ENCODE data around the gene SLC22A17.

The SLC22A17 gene

DNA sequence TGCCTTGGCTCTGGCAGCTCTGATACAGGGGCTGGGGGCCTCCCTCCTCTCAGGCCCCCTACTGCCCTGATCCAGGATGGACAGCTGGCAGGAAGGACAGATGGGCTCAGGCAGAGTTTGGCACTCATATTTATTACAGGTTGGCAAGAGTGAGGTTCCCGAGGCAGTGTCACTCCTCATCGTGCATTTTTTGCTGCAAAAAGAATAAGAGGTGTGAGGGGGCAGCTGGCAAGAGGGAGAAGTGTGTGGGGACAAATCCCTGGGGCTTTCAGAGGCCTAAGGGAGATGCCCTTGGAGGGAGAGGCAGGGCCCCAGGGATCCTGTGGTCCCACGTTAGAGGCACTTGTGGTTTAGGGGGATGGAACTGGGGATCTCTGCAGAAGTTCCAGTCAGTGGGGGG, 29.2 kb upstream of the SLC22A17 start:
- DNase-seq (ENCODE audit: low read depth) = no peak

DNA sequence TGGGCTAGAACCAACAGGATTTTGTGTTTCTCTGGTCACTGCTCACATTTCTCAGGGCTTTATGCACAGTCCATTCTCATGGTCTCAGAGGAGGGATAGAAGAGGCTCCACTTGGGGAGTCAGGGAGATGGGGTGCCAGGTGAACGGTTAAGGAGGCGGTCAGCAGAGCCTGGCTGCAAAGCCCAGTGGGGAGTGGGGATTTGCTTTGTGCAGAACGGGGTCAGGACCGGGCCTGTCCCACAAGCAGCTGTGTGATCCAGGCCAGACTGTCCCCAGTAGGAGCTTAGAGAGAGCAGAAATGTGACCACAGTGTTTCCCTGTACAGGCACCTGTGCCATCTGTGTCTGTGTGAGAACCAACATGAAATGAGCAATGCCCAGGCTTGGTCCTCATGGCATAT, 28.3 kb upstream of the SLC22A17 start:
- no peak for DNase-seq (ENCODE audit: low read depth)

DNA sequence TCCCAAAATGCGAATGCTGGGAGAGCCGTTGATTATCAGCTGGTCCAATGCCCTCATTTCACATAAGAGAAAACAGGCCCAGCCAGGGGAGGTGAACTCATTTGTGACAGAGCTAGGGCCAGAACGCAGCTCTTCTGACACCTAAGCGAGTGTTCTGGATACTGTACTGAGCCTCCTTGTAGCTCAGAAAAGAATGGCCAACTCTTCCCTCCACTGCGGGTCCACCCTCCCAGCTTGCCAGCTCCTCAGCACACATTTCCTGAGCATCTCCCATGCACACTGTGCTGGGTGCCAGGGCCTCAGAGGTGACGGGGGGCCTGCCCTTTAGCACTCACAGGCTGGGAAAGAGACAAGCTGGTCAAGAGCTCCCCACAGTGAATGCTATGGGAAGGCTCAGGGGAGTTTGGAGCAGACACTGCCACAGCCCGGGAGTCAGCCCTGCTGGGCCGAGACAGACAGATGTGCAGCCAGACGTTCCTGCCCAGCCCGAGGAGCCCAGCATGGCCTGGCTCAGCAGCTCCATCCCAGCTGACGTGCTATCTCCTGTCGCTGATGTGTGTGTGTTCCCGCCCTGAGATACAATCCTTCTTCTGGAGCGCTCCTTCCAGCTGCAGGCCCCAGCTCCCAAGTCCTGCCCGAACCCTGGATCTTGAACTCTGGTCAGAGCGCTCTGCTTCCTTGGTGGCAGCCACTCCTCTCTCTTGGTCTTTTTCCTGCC, 27.7 kb upstream of the SLC22A17 start:
- DNase-seq (ENCODE audit: low read depth) = no peak

DNA sequence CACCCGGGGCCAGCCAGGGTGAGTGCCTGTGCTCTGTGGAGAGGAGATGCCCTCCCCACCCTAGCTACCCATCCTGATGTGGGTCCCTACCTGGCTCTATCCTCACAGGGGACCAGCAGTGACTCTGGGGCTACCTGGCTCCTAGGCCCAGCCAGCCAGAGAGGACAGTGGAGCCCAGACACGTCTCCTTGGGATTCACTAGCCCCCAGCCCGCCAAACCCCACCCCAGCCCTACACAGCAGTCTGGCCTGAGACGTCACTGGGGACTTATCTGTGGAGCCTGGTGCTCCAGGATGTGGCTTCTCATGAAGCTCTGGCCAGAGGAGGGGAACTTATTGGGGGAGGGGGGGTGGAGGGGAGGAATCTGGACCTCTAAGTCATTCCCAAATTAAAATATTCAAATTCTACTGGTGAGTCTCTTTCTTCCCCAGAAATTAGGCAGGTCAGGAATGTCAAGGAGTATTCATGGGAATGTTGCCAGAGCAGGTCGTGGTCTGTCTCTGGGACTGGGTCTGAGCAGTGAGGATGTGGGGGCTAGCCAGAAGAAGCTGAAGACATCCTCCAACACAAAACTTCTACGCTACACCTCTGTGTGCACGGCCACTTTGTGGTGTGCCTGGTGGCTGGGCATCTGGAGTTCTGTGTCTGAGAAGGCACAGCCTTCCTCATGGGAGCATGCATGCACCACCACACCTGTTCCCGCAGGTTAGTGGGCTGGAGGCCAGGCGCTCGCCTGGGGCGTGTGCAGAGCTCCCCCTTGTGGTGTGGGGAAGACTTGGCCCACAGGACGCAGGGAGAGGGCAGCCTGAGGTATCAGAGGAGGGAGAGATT, 26.9 kb upstream of the SLC22A17 start:
- DNase-seq (ENCODE audit: low read depth) = peak; percentile 56

DNA sequence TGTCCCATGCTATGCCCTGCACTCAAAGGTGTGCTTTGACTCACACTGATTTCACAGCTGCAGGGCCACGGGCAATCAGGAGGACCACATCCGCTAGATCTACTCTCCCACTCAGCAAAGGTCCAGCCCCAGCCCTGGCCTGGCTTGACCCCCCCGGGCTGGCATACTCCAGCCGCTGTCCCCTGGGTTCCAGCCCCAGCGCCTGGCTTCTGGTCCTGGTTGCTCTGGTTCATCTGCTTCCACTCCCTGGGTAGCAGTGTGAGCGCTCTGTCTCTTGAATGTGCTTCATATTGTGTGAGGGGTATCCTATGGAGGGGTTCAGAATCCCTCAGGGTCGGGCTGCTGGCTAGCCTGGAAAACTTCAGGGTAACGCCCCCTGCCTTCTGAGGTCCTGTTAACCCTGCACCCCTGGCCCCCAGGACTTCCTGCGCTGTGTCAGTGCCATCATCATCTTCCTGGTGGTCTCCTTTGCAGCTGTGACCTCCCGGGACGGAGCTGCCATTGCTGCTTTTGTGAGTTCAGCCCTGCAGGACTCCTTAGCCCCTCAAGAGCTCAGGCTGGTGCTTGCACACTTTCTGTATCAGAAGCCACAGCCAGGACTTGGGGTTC, 26.0 kb upstream of the SLC22A17 start:
- no peak for DNase-seq (ENCODE audit: low read depth)

DNA sequence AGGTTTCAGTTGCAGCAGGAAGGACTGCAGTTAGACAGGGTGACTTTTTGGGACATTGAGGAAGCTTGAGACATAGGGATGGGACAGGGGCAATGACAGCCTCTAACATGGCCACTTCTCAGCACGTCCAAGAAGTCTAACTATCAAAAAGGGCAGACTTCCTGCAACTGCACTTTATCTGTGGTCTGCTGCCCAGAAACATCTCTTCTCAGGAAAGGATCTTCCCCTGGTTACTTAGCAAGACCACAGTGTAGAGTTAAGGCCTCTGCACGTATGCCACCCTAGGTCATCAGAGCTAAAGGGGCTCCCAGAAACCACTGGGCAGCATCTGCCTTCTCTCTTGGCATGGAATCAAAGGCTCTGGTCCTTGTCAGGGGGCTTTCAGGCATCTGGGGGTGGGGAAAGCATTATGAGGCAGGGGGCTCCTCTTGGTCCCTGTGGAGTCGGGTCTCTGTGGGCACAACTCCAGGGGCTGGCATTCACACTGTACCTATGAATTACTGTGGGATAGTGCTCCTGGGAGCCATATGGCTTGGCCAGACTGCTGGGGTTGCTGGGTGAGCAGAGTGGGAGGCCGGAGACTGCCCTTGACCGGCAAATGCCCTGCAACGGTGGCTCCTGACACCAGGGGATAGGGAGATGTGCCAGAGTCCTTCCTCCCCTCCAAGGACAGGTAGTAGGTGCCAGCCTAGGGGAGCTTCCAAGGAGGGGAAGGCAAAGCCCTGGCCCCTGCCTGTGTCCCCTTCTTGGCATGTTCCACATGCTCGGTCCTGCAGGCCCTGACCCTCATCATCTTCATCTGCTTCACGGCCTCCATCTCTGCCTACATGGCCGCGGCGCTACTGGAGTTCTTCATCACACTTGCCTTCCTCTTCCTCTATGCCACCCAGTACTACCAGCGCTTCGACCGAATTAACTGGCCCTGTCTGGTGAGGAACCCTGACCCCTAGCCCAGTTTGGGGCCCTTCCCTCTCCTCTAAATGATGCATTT, 25.2 kb upstream of the SLC22A17 start:
- DNase-seq (ENCODE audit: low read depth) = no peak

DNA sequence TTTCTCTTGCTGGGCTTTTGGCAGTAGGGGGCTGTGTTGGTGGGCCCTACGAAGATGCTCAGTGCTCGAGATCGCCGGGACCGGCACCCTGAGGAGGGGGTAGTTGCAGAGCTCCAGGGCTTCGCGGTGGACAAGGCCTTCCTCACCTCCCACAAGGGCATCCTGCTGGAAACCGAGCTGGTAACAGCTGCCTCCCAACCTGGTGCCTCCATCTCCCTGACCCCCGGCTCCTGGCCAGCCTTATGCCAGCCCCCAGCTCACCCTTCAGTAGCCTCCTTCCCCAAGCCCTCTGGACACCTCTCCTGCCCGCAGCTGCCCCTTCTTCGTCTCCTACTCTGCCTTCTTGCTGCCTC, 24.5 kb upstream of the SLC22A17 start:
- DNase-seq (ENCODE audit: low read depth) = no peak

DNA sequence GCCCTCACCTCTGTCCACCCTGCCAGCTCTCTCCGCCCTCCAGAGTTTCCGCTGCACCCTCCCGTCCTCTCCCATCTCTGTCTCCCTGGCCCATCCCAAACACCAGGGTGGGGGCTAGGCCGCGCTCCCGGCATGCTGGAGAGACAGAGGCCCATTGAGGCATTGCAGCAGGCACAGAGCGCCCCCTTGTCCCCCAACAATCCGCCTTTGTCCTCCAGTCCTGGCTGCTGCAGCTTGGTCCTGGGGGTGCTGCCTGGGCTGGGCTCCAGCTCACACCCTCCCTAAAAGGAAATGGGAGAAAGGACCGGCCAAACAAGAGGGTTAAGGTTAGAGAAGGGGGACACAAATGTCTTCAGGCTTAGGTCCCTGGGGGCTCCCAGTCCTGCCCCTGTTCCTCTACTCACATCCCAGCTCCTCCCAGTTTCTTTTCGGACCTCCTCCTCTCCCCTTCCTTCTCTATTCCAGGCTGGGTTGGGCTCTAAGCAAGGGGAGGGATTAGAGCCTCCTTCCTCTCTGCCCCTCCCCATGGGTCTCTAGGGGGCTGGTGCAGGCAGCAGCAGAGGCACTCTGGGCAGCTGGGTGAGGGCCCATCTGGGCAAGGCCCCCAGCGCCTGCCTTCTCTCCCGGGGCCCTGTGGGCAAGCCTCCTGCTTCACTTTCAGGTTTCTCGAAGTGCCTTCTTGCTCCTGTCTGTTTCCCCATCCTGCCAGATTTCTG, 24.0 kb upstream of the SLC22A17 start, which contains the start of gene CMTM5:
CMTM5 (plus strand) TSS at position 565 of the 716 bp plus-strand sequence. CDS start 206 bp downstream, outside the sequence.
- no peak for DNase-seq (ENCODE audit: low read depth)

DNA sequence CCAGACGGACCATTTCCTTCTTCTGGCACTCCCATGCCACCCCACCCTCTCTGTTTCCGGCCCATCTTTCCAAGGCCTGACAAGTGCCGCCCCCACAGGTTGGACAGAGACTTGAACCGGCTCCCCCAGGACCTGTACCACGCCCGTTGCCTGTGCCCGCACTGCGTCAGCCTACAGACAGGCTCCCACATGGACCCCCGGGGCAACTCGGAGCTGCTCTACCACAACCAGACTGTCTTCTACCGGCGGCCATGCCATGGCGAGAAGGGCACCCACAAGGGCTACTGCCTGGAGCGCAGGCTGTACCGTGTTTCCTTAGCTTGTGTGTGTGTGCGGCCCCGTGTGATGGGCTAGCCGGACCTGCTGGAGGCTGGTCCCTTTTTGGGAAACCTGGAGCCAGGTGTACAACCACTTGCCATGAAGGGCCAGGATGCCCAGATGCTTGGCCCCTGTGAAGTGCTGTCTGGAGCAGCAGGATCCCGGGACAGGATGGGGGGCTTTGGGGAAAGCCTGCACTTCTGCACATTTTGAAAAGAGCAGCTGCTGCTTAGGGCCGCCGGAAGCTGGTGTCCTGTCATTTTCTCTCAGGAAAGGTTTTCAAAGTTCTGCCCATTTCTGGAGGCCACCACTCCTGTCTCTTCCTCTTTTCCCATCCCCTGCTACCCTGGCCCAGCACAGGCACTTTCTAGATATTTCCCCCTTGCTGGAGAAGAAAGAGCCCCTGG, 23.0 kb upstream of the SLC22A17 start:
- no peak for DNase-seq (ENCODE audit: low read depth)

DNA sequence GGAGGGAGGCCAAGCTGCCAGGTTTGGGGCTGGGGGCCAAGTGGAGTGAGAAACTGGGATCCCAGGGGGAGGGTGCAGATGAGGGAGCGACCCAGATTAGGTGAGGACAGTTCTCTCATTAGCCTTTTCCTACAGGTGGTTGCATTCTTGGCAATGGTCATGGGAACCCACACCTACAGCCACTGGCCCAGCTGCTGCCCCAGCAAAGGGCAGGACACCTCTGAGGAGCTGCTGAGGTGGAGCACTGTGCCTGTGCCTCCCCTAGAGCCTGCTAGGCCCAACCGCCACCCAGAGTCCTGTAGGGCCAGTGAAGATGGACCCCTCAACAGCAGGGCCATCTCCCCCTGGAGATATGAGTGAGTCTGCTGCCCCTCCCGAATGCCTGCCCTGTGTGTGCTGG, 20.4 kb upstream of the SLC22A17 start:
- DNase-seq (ENCODE audit: low read depth) = no peak

DNA sequence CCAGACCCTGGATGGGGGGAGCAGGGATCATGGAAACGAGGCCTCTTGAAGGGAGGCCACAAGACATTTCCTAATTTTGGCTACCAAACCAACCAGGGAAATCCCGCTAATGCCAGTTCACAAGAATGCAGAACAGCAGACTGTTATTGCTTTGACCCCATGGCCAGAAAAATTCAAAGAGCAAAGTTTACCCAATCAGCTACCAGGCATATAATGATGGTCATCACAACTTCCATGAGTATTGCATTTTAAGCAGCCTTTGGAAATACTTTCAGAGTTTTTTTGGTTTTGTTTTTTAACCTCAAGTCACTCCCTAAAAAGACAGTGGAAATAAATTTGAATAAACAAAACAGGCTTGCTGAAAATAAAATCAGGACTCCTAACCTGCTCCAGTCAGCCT, 19.8 kb upstream of the SLC22A17 start, which contains the start of gene IL25:
IL25 (plus strand) TSS at position 301 of the 400 bp plus-strand sequence.
- no peak for DNase-seq (ENCODE audit: low read depth)

DNA sequence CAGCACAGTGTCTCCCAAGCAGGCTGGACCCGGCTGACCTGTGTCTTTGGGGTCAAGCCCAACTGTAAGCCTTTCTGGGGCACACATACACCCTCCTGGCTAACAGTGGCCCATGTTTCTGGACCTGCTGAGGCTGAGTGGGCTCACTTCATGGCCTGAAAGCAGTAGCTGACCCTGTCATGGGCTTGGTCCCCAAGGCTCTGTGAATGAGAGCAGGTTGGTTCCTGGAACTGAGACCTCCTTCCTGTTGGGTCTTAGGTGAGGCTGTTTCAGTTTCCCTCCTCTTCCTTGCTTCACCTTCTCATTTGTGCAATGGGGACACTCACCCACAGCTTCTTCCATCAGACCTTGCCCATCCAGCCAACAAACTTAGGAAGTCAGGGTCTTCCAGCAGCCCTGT, 19.2 kb upstream of the SLC22A17 start:
- DNase-seq (ENCODE audit: low read depth) = no peak

DNA sequence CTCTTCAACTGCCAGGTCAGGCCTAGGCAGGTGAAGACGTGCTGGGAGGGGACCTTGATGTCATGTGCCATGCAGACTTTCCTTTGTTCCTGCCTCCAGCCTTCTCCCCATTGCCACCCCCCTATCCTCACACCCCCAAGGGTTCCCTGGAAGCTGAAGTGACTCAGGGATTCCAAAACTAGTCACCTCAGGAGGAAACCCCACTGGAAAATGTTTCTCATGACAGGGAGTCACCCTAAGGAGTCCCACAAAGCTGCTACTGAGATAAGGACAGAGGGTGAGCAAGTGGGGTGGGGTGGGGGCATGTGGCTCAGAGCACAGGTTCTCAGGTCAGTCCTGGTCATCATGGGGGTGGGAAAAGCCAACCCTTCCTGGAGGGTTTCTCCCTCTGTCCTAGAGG, 17.5 kb upstream of the SLC22A17 start:
- DNase-seq (ENCODE audit: low read depth) = no peak

DNA sequence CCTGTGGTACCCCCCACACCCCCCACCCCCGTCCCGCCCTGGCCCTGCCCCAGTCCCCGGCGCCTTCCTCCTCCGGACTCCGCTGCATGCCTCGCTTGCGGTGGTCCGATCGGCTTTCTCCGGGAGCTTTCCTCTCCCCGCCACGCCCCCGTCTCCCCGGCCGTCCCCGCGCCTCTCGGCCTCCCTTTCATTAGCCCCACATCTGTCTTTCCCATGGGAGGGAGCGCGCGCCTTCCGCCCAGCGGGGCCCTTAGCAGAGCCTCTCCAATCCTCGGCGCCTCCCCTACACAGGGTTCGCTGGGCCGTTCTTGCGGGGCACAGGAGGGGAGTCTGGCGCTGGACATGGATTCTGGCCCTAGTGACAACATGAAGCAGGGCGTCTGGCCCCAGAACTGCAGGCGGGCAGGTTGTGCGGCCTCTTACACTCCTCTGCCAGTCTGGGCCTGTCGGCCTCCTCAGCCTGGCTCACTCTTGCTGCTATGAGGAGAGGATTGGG, 13.8 kb upstream of the SLC22A17 start:
- no peak for DNase-seq (ENCODE audit: low read depth)

DNA sequence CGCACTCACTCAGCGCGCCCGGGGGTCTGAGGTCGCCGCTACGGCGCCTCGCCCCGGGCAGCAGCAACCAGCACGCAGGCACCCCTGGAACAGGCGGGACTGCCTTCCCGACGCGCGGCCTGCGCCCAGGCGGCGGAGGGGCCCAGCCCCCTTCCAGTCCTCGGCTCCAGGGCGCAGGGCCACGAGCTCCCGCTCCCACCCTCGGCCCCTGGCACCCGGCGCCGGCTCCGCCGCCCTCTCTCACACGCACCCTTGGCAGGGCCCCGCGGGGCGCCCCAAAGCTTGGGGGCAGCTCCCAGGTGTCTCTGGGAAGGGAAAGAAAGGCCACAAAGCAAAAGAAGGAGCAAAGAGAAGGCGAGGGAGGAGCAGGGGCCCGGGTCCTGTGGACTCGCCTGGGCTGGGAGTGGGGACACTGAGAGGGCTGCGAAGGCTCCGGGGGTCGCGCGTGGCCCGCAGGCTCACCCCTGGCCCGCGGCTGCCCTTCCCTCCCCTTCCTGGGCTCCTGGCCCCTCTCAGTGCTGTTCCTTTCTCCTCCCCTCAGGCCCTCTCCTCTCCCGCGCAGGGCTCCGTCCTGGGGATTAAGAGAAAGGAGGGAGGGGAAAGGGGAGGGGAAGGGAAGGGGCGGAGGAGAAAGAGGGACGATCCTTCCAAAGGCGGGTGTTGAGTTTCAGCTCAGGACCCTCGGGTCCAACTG, 13.2 kb upstream of the SLC22A17 start:
- no peak for DNase-seq (ENCODE audit: low read depth)

DNA sequence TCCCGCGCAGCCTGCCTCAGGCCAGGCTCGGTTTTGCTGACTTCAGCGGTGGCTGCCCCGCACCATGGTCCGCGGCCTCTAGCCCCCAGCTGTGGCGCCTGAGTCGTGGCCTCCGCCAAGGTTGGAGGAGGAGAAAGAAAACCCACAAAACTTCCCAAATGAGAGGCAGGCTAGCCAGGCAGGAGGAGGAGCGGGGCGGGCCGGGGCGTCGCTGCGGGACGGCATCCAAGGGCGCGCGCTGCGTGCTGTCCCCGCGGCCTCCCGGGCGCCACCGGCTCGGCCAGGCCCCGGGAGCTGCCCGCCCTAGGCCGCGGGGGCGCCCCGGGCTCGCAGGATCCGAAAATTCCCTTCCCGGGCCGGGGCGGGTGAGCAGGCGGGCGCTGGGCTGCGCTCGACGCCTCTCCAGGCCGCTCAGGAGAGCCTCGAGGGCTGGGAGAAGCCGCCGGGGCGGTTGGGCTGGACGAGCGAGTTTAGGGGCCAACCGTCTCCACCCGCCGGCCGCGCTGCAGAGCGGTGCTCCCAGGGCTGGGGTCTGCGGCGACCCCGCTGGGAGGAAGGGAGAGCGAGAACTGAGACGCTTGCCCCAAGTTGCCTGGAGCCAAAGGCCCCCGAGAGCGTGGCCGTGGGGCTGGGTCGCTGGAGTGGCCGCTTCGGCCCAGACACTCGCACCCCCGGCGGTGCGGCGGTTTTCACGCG, 12.5 kb upstream of the SLC22A17 start, which contains the start of gene EFS:
EFS (minus strand) TSS at position 137 of the 696 bp plus-strand sequence. CDS start 147 bp downstream, outside the sequence.
- DNase-seq (ENCODE audit: low read depth) = no peak

DNA sequence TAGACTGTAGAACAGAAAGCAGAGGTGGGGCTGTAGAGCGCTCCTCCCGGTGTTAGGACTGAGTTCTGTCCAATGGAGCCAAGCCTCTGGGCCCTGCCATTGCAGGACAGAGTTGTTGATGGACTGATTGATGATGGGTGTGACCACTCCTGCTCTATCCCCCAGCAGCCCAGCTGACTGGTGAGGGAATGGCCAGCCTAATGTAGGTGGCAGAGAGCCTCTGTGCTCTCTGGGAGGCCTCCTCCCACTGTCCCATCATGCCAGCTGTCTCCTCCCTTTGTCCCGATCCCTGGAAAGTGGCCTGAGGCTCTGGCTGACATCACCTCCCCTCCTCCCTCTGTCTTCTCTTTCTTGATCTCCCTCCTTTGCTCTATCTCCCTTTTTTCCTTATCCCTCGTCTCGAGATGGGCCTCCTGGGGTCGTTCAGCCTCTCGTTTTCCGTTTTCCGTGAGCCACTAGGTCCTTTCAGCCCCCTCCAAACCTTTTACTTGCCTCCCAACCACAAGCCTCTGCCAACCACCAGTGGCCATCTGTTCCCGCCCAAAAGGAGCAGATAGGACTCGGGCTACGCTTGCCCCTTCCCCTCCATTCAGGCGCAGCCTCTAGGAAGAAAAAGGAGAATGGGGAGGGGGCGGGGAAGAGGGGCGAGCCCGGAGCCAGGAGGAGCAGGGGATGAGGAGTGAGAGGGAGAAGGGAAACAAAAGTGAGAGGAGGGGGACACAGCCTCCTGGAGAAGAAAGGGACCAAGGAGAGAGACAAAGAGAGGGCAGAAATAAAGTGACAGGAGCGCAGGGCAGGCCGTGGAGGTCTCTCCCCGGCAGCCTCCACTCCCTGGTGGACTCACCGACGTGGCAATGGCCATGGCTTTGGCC, 11.7 kb upstream of the SLC22A17 start:
- DNase-seq (ENCODE audit: low read depth) = no peak

DNA sequence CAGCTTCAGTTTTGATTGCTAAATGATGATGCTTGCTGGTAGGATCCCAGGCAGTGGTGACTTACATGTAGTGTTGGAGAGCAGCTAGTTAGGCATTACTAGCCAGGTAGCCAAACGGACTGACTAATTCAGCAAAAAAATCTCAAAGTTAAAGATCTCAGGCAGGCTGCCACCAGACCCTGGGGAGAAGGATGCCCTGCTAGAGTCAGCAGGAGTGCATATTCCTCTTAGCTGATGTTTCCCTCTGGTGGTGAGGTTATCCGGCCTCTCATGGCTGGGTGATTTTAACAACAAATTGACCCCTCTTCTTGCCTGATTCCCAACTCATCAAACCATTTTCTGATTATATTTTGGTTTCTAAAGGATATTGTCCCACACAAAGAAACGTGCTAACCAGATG, 9.5 kb upstream of the SLC22A17 start:
- DNase-seq (ENCODE audit: low read depth) = no peak
